Astrocyte of the spinal cord (primary cell): ENCODE measurements around the gene LHX5.

Experiments
- DNase-seq: peaks from one replicate; pipeline ENCODE4 v3.0.0; 2011; ENCODE audit warnings: low read depth, low spot score
- H3K4me3 ChIP-seq: 2 replicates; pipeline ENCODE4 v1.5.1; 2011; ENCODE audit warnings: low read depth, mild to moderate bottlenecking, low read length, moderate library complexity
- in situ Hi-C: cut with HindIII; loops from 2 replicates; pipeline ENCODE4 v1.10.0; 2017; ENCODE audit warnings: low sequenced_read_pairs
- TF ChIP-seq, protein P1 (sequence below): IDR thresholded peaks from 2 replicates; pipeline ENCODE4 v1.5.1; 2012; ENCODE audit warnings: low read depth, mild to moderate bottlenecking, low read length, inconsistent platforms

Gene LHX5

DNA sequence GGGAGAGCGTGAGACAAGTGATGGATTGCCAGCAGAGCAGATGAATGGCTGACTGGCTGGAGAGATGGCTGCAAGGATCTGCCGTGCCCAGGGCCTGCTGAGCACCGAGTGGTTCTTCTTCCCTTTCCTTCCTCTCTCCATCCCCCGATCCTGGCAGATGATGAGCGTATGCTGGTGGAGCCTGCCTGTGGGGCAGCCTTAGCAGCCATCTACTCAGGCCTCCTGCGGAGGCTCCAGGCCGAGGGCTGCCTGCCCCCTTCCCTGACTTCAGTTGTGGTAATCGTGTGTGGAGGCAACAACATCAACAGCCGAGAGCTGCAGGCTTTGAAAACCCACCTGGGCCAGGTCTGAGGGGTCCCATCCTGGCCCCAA is 34.0 kb downstream of the LHX5 start:
- TF ChIP-seq, protein P1, sequence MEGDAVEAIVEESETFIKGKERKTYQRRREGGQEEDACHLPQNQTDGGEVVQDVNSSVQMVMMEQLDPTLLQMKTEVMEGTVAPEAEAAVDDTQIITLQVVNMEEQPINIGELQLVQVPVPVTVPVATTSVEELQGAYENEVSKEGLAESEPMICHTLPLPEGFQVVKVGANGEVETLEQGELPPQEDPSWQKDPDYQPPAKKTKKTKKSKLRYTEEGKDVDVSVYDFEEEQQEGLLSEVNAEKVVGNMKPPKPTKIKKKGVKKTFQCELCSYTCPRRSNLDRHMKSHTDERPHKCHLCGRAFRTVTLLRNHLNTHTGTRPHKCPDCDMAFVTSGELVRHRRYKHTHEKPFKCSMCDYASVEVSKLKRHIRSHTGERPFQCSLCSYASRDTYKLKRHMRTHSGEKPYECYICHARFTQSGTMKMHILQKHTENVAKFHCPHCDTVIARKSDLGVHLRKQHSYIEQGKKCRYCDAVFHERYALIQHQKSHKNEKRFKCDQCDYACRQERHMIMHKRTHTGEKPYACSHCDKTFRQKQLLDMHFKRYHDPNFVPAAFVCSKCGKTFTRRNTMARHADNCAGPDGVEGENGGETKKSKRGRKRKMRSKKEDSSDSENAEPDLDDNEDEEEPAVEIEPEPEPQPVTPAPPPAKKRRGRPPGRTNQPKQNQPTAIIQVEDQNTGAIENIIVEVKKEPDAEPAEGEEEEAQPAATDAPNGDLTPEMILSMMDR: no peak
- no peak overlapping the region for H3K4me3 ChIP-seq
- in situ Hi-C loops: no loop called here
- DNase-seq: no peak

DNA sequence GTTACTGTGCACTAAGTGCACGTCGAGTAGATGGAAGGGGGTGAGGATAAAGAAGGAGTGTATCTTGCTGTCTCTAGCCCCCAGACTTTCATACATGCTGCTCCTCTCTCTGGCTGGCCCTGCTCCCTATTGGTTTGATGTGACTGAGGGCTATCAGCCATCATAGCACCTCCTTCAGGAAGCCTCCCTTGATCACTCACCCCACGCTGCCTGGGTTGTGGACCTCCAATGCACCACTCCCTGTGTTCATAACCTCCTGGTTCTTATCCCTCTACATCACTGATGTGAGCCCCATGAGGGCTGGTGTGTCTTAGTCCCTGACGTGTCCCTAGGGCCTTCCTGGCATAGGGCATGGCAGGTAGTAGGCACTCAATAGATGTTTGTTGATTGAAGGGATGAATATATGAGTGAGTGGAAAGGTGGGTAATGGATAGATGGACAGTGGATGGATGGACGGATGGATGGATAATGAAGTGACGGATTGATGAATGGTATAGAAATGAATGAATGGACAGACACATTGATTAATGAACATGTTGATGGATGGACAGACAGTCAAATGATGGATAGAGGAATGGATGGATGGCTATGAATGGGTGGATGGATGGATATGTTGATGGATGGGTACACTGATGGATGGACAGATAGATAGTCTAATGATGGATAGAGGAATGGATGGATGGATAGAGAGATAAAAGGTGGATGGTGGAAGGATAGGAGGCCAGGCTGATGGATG is 34.5 kb downstream of the LHX5 start:
- in situ Hi-C loops: no loop called here
- no peak overlapping the region for H3K4me3 ChIP-seq
- DNase-seq: no peak
- TF ChIP-seq, protein P1: no peak

DNA sequence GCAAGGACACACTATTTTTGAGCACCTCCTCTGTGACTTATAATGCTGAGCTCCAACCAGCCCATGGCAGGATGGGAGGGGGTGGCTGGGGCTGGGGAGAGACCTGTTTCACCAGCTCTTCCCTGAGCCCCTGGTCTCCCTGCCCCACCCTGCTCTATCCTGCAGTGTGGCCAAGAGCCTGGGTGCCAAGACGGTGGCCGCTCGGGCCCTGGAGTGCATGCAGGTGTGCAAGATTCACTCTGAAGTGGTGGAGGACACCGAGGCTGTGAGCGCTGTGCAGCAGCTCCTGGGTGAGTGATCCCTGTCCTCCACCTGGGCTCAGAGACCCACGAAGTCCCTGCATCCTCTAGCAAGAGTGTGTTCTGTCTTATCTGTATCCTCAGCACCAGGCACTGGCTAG is 35.1 kb downstream of the LHX5 start:
- TF ChIP-seq, protein P1: no peak
- no peak for DNase-seq
- no peak overlapping the region for H3K4me3 ChIP-seq
- in situ Hi-C loops: no loop called here

DNA sequence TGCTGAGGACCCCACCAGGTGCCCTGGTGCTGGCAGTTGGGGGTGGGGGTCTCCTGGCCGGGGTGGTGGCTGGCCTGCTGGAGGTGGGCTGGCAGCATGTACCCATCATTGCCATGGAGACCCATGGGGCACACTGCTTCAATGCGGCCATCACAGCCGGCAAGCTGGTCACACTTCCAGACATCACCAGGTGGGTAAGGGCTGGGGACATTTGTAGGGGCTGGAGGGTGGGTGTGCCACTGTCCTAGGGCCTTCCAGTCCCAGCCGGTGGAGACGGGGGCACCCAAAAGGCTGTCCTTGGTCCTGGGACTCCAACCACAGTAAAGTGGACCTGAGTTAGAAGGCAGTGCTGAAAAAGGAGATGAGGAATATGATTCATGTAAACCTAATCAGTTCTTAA is 36.3 kb downstream of the LHX5 start:
- in situ Hi-C loops: no loop called here
- DNase-seq: no peak
- TF ChIP-seq, protein P1: no peak
- H3K4me3 ChIP-seq: no peak overlapping the region

DNA sequence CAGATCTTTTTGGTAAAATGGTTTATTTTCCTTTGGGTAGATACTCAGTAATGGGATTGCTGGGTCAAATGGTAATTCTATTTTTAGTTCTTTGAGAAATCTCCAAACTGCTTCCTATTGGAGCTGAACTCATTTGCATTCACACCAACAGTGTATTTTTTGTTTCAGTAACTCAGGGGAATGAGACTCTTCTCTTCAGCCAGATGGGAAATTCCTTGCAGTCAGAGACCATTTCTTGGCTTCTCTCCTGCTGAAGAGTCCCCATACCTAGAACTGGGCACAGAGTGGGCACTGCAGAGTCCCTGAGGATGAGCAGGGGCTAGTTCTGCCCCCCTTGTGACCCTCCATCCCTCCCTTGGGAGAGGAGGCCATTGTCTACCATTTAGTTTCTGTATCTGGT is 38.7 kb downstream of the LHX5 start:
- no peak overlapping the region for H3K4me3 ChIP-seq
- TF ChIP-seq, protein P1: no peak
- DNase-seq: no peak
- in situ Hi-C loops: no loop called here

DNA sequence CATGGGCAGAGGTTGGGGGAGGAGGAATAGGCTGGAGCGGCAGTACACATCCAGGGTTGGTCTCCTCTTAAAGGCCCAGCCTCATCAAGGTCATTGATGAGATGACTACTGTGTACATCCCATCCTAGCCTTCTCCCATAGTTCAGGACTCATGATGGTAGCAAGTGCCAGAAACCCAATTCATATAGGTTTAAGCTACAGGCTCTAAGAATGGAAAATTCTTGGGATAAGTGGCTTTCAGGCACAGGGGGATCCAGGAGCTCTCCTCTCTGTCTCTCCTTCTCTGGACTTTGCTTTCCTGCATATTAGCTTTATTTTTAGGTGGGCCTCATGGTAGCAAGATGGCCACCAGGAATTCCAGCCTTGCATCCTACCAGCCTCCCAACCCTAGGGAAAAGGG is 43.2 kb downstream of the LHX5 start:
- TF ChIP-seq, protein P1: no peak
- DNase-seq: no peak
- in situ Hi-C loops: no loop called here
- no peak overlapping the region for H3K4me3 ChIP-seq

DNA sequence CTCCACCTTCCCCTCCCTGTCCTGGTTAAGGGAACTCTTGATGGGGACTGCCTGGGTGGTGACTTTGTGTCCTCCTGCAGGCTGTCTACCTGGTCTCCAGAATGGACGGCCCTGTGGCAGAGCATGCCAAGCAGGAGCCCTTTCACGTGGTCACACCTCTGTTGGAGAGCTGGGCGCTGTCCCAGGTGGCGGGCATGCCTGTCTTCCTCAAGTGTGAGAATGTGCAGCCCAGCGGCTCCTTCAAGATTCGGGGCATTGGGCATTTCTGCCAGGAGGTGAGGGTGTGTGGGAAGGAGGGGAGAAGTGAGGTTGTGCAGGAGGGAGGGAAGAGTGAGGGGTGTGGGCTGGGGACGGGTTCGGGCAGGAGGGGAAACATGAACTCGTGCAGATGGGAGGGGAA is 43.8 kb downstream of the LHX5 start:
- H3K4me3 ChIP-seq: no peak overlapping the region
- TF ChIP-seq, protein P1: no peak
- in situ Hi-C loops: no loop called here
- DNase-seq: no peak
